ENCODE results near the gene DUSP16.

Gene DUSP16

DNA sequence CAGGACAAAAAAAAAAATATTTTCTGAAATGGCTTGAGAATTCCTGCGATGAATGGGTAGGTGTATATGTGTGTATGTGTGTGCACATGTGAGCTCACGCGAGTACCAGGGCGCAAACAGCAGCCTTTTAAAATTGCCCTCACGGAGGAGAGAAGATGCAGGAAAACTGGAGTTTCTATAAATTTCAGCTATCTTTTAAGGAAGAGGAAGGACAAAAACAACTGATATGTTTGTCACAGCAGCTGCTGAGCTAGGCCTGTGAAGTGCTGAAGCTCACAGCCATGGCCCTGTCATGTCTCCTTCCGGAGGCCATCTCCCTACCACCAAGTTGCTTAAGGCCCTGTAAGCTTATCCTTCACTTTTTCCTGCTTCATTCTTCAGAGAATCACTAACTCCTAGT, 40.8 kb downstream of the DUSP16 start:
- Histone ChIP-seq H3K4me2 (no peak overlapping the region; a peak in 1 of 22 replicates), H3K9me3 (replicated peaks in 1 of 11) (no peaks in the 10 kb centered on the region), H3K4me1 (peaks cover 0 to 33% (median 0%) of the 10 kb centered on the region in 10 experiments; a peak in 6 of 20 replicates), H3K4me3 (no peak overlapping the region), H3K27ac (peak overlapping the region in 1 of 11 experiments; percentile 11; a peak in 1 of 22 replicates), H4K20me1 (no peaks in the 10 kb centered on the region), H3K9ac (peak overlapping the region in 2 of 11 experiments; percentile 44 to 46; a peak in 2 of 22 replicates), H3K27me3 (no peaks in the 10 kb centered on the region), H3K36me3 (peaks cover 0 to 28% (median 14%) of the 10 kb centered on the region in 11 experiments; a peak in 13 of 22 replicates)
- TF ChIP-seq Cebpa-rat (IDR thresholded peaks at IDR 0.05) = no peak

DNA sequence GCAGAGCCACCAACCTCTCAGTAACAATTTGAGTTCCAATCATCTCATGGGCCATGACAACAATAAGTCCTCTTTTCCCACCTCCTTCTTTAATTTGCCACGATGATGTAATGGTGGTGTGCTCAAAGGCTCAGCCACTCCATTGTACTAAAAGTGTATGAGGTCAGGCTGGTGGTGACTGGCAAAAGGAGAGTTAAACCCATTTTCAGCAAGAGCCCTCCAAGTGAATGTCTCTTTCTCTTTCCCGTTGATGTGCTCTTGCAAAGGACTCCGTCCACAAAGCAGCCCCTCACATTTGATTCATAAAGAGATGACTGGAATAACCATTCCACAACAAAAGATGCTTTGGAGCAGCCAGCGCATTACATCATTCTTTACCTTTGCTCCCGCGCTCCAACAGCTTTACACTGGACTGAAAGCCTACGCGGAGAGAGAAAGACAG, 41.6 kb downstream of the DUSP16 start:
- TF ChIP-seq Cebpa-rat (IDR thresholded peaks at IDR 0.05) = no peak
- peaks cover 0 to 34% (median 15%) of the 10 kb centered on the region in 11 experiments; a peak in 13 of 22 replicates for H3K36me3 ChIP-seq
- H3K4me3 ChIP-seq = no peak overlapping the region
- H3K4me1 ChIP-seq = peaks cover 0 to 33% (median 0%) of the 10 kb centered on the region in 10 experiments; a peak in 6 of 20 replicates
- H3K27ac ChIP-seq = no peak overlapping the region
- no peaks in the 10 kb centered on the region for H3K27me3 ChIP-seq
- H4K20me1 ChIP-seq = no peaks in the 10 kb centered on the region
- no peak overlapping the region for H3K9ac ChIP-seq
- no peak overlapping the region for H3K4me2 ChIP-seq
- no peaks in the 10 kb centered on the region for H3K9me3 ChIP-seq (replicated peaks in 1 of 11)

- TF ChIP-seq Cebpa-rat (IDR thresholded peaks at IDR 0.05) = no peak
- peaks cover 0 to 33% (median 0%) of the 10 kb centered on the region in 10 experiments; a peak in 6 of 20 replicates for H3K4me1 ChIP-seq
Observed at GRCh38 chr12:12520273-12520672, 42.4 kb downstream of the DUSP16 start.

GRCh38 chr12:12519354-12519998, 43.2 kb downstream of the DUSP16 start:
- Histone ChIP-seq H3K36me3 (peaks cover 0 to 42% (median 15%) of the 10 kb centered on the region in 11 experiments; a peak in 13 of 22 replicates), H3K27ac (no peak overlapping the region), H3K4me1 (peaks cover 0 to 33% (median 0%) of the 10 kb centered on the region in 10 experiments; a peak in 6 of 20 replicates), H3K9me3 (replicated peaks in 1 of 11) (no peaks in the 10 kb centered on the region), H3K4me3 (no peak overlapping the region), H3K27me3 (no peaks in the 10 kb centered on the region), H3K4me2 (peak overlapping the region in 2 of 11 experiments; percentile 52 to 66; a peak in 5 of 22 replicates), H3K9ac (no peak overlapping the region), H4K20me1 (no peaks in the 10 kb centered on the region)
- no peak for TF ChIP-seq Cebpa-rat (IDR thresholded peaks at IDR 0.05)

More at GRCh38 chr12:12520273-12520672, 42.4 kb downstream of the DUSP16 start:
- Histone ChIP-seq H3K27ac (no peak overlapping the region), H3K27me3 (no peaks in the 10 kb centered on the region), H3K4me3 (no peak overlapping the region), H3K4me2 (peak overlapping the region in 2 of 11 experiments; percentile 52 to 66; a peak in 4 of 22 replicates), H3K36me3 (peaks cover 0 to 41% (median 15%) of the 10 kb centered on the region in 11 experiments; a peak in 13 of 22 replicates), H3K9ac (no peak overlapping the region), H4K20me1 (no peaks in the 10 kb centered on the region), H3K9me3 (replicated peaks in 1 of 11) (no peaks in the 10 kb centered on the region)

DNA sequence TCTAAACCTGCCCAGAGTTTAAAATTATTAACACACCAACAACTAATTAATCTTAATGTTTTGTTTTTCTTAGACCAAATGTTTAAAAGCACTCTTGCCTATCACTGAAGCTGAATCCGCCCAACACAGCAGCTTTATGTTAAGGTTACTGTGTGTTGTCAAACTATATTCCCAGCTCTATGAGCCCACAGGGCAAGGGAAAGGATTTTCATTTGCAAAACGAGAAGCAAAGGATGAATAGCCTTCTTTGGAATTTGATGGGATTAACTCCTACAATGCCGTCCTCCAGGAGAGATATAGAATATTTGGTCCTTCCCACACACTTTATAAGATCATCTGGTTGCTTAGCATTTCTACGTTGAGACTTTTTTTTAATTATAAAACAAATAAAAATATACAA, 43.7 kb downstream of the DUSP16 start:
- Histone ChIP-seq H3K4me2 (no peak overlapping the region), H3K27ac (no peak overlapping the region), H4K20me1 (no peaks in the 10 kb centered on the region), H3K9me3 (replicated peaks in 1 of 11) (no peaks in the 10 kb centered on the region), H3K36me3 (peaks cover 0 to 42% (median 15%) of the 10 kb centered on the region in 11 experiments; a peak in 13 of 22 replicates), H3K4me1 (peaks cover 0 to 33% (median 0%) of the 10 kb centered on the region in 10 experiments; a peak in 6 of 20 replicates), H3K27me3 (no peaks in the 10 kb centered on the region), H3K9ac (no peak overlapping the region), H3K4me3 (no peak overlapping the region)
- TF ChIP-seq Cebpa-rat (IDR thresholded peaks at IDR 0.05) = no peak

GRCh38 chr12:12518464-12518845, 44.2 kb downstream of the DUSP16 start:
- Histone ChIP-seq H3K9me3 (replicated peaks in 1 of 11) (no peaks in the 10 kb centered on the region), H3K27ac (no peak overlapping the region), H4K20me1 (no peaks in the 10 kb centered on the region), H3K27me3 (no peaks in the 10 kb centered on the region), H3K4me3 (no peak overlapping the region), H3K4me2 (no peak overlapping the region), H3K9ac (no peak overlapping the region), H3K36me3 (peaks cover 0 to 43% (median 15%) of the 10 kb centered on the region in 11 experiments; a peak in 14 of 22 replicates), H3K4me1 (peaks cover 0 to 33% (median 0%) of the 10 kb centered on the region in 10 experiments; a peak in 6 of 20 replicates)
- TF ChIP-seq Cebpa-rat (IDR thresholded peaks at IDR 0.05) = no peak

GRCh38 chr12:12513416-12514006, 49.2 kb downstream of the DUSP16 start:
- no peaks in the 10 kb centered on the region for H4K20me1 ChIP-seq
- H3K9me3 ChIP-seq (replicated peaks in 1 of 11) = no peaks in the 10 kb centered on the region
- H3K27me3 ChIP-seq = no peaks in the 10 kb centered on the region
- TF ChIP-seq Cebpa-rat (IDR thresholded peaks at IDR 0.05) = no peak
- H3K27ac ChIP-seq = no peak overlapping the region
- H3K36me3 ChIP-seq = peaks cover 0 to 40% (median 5%) of the 10 kb centered on the region in 11 experiments; a peak in 10 of 22 replicates
- no peak overlapping the region for H3K9ac ChIP-seq
- no peak overlapping the region for H3K4me3 ChIP-seq
- H3K4me2 ChIP-seq = no peak overlapping the region
- peaks cover 0 to 15% (median 0%) of the 10 kb centered on the region in 10 experiments; a peak in 3 of 20 replicates for H3K4me1 ChIP-seq

GRCh38 chr12:12511895-12512711, 50.6 kb downstream of the DUSP16 start:
- Histone ChIP-seq H3K36me3 (peaks cover 0 to 27% (median 3%) of the 10 kb centered on the region in 11 experiments; a peak in 5 of 22 replicates), H3K4me2 (no peak overlapping the region), H4K20me1 (no peaks in the 10 kb centered on the region), H3K9me3 (replicated peaks in 1 of 11) (no peaks in the 10 kb centered on the region), H3K27me3 (no peaks in the 10 kb centered on the region), H3K27ac (no peak overlapping the region), H3K4me1 (peaks cover 0 to 15% (median 4%) of the 10 kb centered on the region in 10 experiments; a peak in 14 of 20 replicates), H3K9ac (no peak overlapping the region), H3K4me3 (no peak overlapping the region)
- no peak for TF ChIP-seq Cebpa-rat (IDR thresholded peaks at IDR 0.05)
